Gastroesophageal sphincter (tissue), 3 donors: Measurements from ENCODE around the gene COLEC12.

ENCODE experiments used
- EP300 ChIP-seq: sonication (generic); formaldehyde crosslinking; IDR thresholded peaks from one replicate; pipeline ENCODE4 v1.6.1; 2017; ENCODE audit warnings: antibody characterized with exemption, mild to moderate bottlenecking
- POLR2A ChIP-seq, 2 donors: fragments of 450-650 bp; IDR thresholded peaks; one replicate each; pipeline ENCODE4 v1.6.1; 2017; ENCODE audit warnings: antibody characterized with exemption in 2 of 2, mild to moderate bottlenecking in 2 of 2, moderate library complexity in 1 of 2
- TF ChIP-seq, protein P1 (sequence below), 4 experiments: fragments of 200-600 bp in 2 of 4; fragments of 450-650 bp in 2 of 4; sonication (generic) in 1 of 4; IDR thresholded peaks; one replicate each; pipeline ENCODE4 v1.5.1; 2017 to 2019; ENCODE audit warnings: antibody characterized with exemption in 4 of 4, mild to moderate bottlenecking in 2 of 4, moderate library complexity in 2 of 4

DNA sequence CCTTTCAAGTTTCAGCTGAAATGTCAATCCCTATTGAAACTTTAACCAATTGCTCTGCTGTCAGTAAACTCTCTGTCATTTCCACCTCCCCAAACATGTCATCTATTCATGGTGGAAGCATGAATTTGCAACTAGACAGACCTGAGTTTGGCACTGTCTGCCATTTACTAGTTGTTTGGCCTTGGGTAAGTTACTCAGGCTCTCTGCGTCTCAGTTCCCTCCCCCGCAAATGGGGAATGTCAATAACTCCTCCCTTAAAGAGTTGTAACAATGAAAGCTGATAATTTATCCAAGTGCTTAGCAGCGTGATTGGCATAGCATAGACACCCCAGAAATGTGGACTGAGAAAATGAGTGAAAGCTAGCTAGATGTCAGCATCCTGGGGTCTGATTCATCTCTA, 159.4 kb downstream of the COLEC12 start:
- TF ChIP-seq POLR2A (IDR thresholded peaks at IDR 0.05) (no peak), EP300 (no peak)
- TF ChIP-seq, protein P1, sequence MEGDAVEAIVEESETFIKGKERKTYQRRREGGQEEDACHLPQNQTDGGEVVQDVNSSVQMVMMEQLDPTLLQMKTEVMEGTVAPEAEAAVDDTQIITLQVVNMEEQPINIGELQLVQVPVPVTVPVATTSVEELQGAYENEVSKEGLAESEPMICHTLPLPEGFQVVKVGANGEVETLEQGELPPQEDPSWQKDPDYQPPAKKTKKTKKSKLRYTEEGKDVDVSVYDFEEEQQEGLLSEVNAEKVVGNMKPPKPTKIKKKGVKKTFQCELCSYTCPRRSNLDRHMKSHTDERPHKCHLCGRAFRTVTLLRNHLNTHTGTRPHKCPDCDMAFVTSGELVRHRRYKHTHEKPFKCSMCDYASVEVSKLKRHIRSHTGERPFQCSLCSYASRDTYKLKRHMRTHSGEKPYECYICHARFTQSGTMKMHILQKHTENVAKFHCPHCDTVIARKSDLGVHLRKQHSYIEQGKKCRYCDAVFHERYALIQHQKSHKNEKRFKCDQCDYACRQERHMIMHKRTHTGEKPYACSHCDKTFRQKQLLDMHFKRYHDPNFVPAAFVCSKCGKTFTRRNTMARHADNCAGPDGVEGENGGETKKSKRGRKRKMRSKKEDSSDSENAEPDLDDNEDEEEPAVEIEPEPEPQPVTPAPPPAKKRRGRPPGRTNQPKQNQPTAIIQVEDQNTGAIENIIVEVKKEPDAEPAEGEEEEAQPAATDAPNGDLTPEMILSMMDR (IDR thresholded peaks at IDR 0.05), result no peak
